GM19463 (cell line): Measurements from ENCODE around the gene HLA-DPB1.
"Not testable (repeated sequence)": the region's sequence is repeated elsewhere in the genome, so short reads cannot be mapped to it uniquely, and the experiment has no call there.

Experiments used
- ATAC-seq: cut with Tn5 transposase; IDR thresholded peaks from one replicate; pipeline ENCODE4 v1.9.1; 2021; ENCODE audit warnings: mild to moderate bottlenecking, moderate library complexity; ENCODE audit not compliant: unreplicated experiment

HLA-DPB1 gene

DNA sequence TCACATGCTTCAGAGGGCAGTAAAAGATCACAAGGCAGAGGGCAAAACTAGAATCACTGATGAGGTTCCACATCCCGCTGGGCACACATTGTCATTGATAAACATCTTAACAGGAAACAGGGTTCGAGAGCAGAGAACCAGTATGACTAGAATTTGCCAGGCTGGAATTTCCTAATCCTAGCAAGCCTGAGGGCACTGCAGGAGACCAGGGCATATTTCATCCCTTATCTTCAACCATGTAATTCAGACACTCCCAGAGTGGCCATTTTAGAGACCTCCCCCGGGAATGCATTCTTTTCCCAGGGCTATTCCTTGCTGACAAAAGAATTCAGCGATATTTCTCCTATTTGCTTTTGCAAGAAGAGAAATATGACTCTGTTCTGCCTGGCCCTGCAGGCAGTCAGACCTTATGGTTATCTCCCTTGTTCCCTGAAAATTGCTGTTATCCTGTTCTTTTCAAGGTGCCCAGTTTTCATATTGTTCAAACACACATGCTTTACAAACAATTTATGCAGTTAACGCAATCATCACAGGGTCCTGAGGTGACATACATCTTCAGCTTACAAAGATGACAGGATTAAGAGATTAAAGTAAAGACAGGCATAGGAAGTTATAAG lies 25.4 kb downstream of the HLA-DPB1 start:
- not testable (repeated sequence) for ATAC-seq

DNA sequence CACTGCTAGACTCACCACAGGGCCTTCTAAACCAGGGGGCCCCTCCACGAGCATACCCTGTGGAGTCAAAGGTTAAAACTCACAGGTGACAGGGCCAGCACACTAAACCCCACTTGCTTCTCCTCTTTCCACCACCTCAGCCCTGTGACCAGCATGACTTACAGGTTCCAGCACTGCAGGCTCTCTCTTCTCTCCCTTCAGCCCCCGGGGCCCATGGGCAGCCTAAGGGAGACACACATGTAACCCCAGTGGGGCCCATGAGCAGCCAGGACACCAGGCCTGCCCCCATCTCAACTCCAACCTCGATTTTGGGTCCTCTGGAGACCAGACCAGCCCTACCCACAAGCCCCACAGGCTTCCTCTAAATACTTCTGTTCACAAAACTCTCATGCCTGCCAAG lies 28.0 kb downstream of the HLA-DPB1 start:
- ATAC-seq = no peak

- no peak for ATAC-seq
These were observed 29.1 kb downstream of the HLA-DPB1 start for GRCh38 chr6:33104887-33105286.

DNA sequence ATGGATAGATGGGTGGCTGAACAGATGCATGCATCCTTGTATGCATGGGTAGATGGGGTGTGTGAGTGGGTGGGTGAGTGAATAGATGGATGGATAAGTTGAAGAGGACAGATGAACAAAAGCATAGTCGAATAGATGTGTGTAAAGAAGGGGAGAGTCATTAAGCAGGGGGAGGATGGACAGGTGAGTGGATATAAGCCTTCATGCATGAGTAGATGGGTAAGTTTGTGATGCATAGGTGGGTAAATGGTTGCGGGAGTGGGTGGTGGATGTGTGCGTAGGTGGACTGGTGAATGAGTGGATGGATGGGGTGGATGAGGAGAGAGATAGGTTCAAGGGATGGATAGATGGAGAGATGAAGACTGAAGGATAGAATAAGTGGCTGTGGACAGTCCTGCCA lies 29.6 kb downstream of the HLA-DPB1 start:
- no peak for ATAC-seq

DNA sequence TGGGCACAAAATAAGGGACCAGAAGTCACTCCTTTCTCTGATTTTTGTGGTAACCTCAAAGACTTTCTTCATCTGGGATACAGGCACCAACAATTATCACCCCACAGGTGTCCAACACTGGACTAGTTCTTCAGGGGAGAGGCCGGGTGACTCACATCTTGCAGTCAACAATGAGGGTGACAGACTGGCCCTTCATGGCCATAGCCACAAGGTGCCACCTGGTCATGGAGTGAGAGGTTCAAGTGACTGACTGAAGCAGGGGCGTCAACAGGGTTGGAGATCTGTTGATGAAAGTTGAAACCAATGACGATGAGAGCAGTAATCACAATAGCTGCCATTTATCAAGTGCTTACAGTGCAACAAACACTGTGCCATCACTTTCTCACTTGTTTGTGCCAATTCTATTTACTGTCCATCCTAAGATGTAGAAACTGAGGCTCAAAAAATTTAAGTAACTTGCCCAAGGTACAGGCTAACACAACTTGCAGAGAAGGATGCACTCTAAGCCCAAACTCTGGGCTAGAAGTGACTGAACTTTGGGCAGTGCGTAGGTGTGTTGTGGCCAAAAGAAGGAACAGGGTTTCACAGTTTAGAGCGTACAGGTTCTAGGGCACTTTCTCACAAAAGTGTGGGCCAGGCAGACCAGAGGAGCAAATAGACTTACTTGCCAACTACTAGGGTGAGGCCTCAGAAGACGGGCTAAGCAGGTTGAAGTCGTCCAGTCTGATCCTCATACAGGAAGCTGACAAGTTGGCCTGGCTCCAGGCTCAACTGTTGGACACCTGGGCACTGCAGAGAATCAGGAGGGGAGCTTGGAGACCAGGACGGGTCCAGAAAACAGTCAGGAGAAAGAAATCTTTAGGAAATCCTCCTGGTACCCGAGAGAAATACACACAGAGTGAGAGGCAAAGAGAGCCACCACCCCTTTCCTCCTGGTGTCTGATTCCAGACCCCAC lies 30.4 kb downstream of the HLA-DPB1 start:
- ATAC-seq = no peak

- ATAC-seq = no peak
These were observed 31.9 kb downstream of the HLA-DPB1 start for GRCh38 chr6:33107641-33108040.

DNA sequence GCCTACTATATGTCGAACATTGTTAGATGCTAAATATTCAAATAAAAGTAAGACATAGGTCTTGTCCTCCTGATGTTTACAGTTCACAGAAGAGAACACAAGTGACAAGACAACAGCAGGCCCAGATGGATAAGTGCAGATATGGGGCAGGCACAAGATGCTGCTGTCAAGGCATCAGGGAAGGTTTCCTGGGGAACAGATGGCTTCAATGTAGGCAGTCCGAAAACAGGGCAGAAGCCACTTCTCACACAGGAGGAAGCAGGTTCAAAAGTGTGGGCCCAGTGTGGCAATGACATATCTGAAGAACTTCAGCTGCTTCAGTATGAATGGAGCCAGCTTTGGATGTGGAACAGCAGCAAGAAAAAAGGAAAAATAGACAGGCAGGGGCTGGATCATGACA lies 32.5 kb downstream of the HLA-DPB1 start:
- no peak for ATAC-seq

- ATAC-seq = peak; percentile 81
These were observed 36.4 kb downstream of the HLA-DPB1 start for GRCh38 chr6:33112148-33112547.

- no peak for ATAC-seq
These were observed 38.0 kb downstream of the HLA-DPB1 start for GRCh38 chr6:33113755-33114154.

DNA sequence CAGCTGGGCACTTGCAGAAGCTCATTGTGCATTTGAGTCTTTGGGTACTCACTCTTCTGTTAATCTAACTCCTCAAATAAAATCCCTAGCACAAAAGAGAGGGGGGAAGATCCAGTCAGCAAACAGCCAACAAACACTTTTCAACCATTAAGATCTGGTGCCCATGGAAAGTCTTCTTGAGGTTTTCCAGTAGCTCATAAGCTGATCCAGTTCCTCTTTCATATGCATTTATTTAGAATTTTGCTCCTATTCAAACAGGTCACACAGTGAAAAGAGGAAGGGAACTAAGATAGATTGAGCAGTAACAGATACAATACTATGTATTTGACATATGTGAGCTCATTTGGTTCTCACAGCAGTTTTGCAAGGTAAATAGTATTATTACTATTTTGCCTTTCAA lies 38.6 kb downstream of the HLA-DPB1 start:
- ATAC-seq = no peak

- no peak for ATAC-seq
These were observed 40.6 kb downstream of the HLA-DPB1 start for GRCh38 chr6:33116417-33116816.

GRCh38 chr6:33116841-33117711 lies 41.3 kb downstream of the HLA-DPB1 start:
- no peak for ATAC-seq

DNA sequence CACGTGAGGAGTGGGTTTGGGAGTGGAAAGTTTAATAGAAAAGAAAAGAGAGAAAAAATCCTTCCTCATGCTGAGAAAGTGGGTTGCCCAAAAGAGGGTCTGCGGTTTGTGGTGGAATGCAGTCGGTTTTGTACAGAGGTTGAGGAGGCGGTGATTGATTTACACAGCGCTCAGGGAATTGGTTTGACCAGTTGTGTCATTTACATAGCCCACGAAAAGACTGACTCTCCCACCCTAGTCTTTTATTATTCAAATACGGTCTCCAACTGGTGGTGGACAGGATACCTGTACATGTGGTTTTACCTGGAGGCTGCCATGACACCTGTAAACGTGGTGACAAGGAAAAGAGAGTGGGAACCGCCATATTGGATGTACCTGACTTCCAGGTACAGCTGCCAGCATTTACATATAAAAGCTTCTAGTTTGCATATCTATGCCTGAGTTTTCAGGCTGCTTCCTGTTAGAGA lies 42.1 kb downstream of the HLA-DPB1 start:
- no peak for ATAC-seq

DNA sequence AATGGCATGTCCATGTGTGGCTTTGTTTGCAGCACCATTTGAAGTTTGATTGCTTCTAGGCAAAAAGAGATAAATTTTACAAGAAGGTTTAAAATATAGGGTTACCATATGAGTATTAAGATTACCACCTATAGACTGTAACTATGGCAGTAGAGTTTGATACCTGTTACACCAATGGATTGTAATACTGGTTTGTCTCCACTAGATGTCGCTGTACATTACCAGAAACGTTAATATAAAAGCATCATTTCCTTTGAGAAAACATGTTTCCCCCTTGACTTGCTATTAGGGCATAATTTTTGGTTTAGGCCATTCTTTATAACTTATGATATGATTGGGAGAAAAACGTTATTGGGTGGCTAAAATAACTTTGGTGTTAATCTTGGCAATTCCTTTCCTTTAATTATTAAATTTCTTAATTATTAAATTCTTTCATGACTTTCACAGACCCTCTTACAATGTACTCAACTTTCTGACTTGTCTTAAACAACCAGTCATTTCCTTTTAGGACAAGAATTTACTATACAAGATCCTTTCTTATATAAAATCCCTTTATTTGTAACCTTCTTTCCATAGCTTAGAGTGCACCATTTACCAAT lies 42.8 kb downstream of the HLA-DPB1 start:
- ATAC-seq = no peak

- ATAC-seq = no peak
These were observed 44.2 kb downstream of the HLA-DPB1 start for GRCh38 chr6:33120001-33120400.

- no peak for ATAC-seq
These were observed 47.4 kb downstream of the HLA-DPB1 start for GRCh38 chr6:33123181-33123580.

DNA sequence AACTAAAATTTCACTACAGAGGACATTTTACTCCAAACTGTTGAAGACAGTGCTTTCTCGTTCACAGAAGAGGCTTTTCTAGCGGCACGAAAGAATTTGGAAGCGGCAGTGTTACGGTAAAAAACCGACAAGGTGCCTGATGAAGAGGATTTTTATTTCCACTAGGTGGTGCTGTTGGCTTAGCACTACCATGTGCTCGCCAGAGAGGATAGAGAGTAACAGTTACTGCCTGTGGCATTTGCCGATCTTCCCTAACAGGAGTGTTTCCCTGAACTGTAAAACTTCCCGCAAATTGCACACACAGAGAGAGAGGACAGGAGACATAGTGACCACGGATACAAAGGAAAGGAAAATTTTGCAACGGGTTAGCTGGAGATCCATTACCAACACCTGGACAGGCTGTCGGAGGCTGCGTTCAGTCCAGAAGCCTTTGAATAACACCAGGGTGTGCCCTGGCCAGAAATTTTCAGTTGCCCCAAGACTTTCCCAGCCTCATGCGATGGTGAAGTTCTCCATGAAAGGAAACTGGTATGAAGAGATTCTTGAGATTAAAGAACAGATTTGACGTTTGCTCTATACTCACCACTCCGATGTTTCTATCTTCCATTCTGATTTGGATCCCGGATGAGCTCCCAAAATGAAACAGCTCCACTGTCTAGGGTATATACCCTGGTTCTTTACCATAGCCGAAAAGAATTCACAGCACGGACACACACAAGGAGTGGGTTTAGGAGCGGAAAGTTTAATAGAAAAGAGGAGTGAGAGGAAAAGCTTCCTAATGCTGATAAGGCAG lies 48.1 kb downstream of the HLA-DPB1 start:
- ATAC-seq = no peak

GRCh38 chr6:33124525-33124901 lies 48.7 kb downstream of the HLA-DPB1 start:
- no peak for ATAC-seq

DNA sequence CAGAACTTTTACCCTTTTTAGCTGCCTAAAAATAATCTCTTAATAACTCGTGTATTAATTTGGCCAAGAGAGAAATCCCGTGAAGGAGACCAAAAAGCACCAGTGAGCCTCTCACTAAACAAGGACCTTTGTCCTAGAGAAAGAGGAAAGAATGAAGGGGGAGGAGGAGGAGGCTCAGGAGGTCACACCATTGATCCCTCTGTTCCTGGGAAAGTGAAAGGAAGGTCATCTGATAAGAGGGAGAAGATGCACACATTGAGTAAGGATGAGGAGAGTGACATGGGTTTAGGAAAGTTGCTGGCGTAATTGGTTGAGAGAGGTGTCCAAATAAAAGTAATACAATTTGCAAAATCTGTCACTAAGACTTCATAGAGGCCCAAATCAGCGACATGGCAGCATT lies 49.2 kb downstream of the HLA-DPB1 start:
- ATAC-seq = no peak

DNA sequence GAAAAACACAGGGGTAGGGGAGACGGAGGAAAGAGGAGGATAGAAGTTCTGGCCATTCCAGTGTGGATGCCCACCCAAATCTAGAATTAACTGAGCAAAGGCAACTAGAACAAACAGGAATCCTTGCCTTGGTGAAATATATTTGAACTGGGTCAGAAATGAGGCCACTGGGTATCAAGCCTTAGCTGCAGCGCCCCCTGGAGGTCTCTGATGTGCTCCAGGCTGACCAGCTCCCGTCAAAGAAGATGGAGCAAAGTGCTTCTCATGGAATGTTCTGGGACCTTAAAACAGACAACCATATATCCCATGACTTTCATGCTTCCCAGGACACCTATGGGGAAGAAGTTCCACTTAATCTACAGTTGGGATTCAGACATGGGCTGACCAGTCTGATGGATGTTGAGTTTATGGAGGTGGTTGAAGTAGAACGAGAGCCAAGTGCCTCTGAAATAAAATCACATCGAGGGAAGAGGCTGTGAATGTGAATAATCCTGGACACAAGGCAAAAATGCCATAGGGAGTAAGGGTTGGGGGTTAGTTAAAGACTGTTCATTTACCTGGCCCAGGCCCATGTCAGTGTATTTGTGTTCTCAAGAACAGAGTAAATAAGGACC lies 50.4 kb downstream of the HLA-DPB1 start:
- no peak for ATAC-seq
